Spinal cord (tissue), 10 donors: Measurements from ENCODE around the gene DAGLA. TPM values are rescaled to one million over a fixed set of nuclear protein-coding genes. Genes with fewer than 3 reads are reported as not detected.
A peak's percentile ranks its signal among the peaks of the same experiment; 100 is the strongest.

ENCODE experiments used
- DNase-seq, 6 donors: peaks; one replicate each; pipeline versions ENCODE4 v3.0.0 to v3.0.0-alpha.2; 2013 to 2015; ENCODE audit warnings: low spot score in 6 of 6, low read depth in 4 of 6
- H3K27ac ChIP-seq: one replicate; pipeline ENCODE4 v1.5.1; 2013; ENCODE audit warnings: low read depth, low read length, control low read depth
- H3K27me3 ChIP-seq: one replicate; pipeline ENCODE4 v1.6.1; 2013; ENCODE audit warnings: low read length; ENCODE audit not compliant: control insufficient read depth, insufficient read depth
- H3K36me3 ChIP-seq: one replicate; pipeline ENCODE4 v1.6.1; 2013; ENCODE audit warnings: low read length; ENCODE audit not compliant: control insufficient read depth, insufficient read depth
- H3K4me1 ChIP-seq: one replicate; pipeline ENCODE4 v1.6.1; 2013; ENCODE audit warnings: low read length; ENCODE audit not compliant: control insufficient read depth, insufficient read depth
- H3K4me3 ChIP-seq: one replicate; pipeline ENCODE4 v1.5.1; 2013; ENCODE audit warnings: low read depth, low read length, control low read depth
- H3K9me3 ChIP-seq: one replicate; pipeline ENCODE4 v1.6.1; 2013; ENCODE audit warnings: low read length; ENCODE audit not compliant: control insufficient read depth, insufficient read depth
- WGBS: methylation state at CpG from one replicate; pipeline ENCODE4 v1.1.5; 2013; ENCODE audit warnings: missing lambda C conversion rate; ENCODE audit not compliant: insufficient coverage; 5-methylcytosine and 5-hydroxymethylcytosine counted together
- long read RNA-seq, 4 donors: transcript quantifications; one replicate each; lab custom pipeline, GENCODE V29; 2026
- polyA plus RNA-seq, 2 donors: library from polyadenylated mRNA; unstranded; fragments of 120-200 nt; gene quantifications; one replicate each; pipeline ENCODE4 v1.2.1, GENCODE V29; 2013; ENCODE audit not compliant: insufficient read length in 2 of 2
- total RNA-seq, 2 donors: library from RNA; depleted of rRNA in 1 of 2; stranded (reverse); fragments of 120-200 nt in 1 of 2; fragments of >200 nt in 1 of 2; gene quantifications; one replicate each; pipeline versions ENCODE4 v1.2.3 to v1.2.4, GENCODE V29; 2013 to 2014
- donor health status: healthy.

The DAGLA gene
- total RNA-seq: 1 to 10 TPM; 3.9 to 8.4 TPM
- 10 to 100 TPM; 21.3 to 21.7 TPM for polyA plus RNA-seq
- long read RNA-seq, donor 1, full-length matches to known transcripts: 2 of 37 reads
- long read RNA-seq, donor 1, partial matches to known transcripts: 12 of 37 reads
- long read RNA-seq, donor 1, other reads (novel, unspliced or antisense): 23 of 37 reads
- long read RNA-seq, donor 2, partial matches to known transcripts: 42 of 42 reads
- long read RNA-seq, donor 2, other reads (novel, unspliced or antisense): 0 of 42 reads
- long read RNA-seq, donor 3, full-length matches to known transcripts: 2 of 2 reads
- long read RNA-seq, donor 3, partial matches to known transcripts: 0 of 2 reads
- long read RNA-seq, donor 3, other reads (novel, unspliced or antisense): 0 of 2 reads
- long read RNA-seq, donor 4: 0 reads

GRCh38 chr11:61679893-61680621 is at the start of gene DAGLA:
Gene DAGLA (plus strand): TSS chr11:61680391. CDS start chr11:61720156, 39,765 bp downstream.
- Histone ChIP-seq H3K36me3 (peaks cover 11% of the 10 kb centered on the region), H3K4me3 (peak within 1 kb of the TSS; percentile 33), H3K4me1 (peaks cover 52% of the 10 kb centered on the region), H3K9me3 (no peaks in the 10 kb centered on the region), H3K27me3 (peaks cover 5% of the 10 kb centered on the region), H3K27ac (no peak within 1 kb of the TSS)
- DNase-seq: peak in 5 of 6 donors; percentile 46 to 91 (median 64)
- WGBS: under 1% methylated on average over 81 of the region's 84 CpGs

GRCh38 chr11:61632096-61632495 is 48.1 kb upstream of the DAGLA start:
- H3K4me1 ChIP-seq: peaks cover 27% of the 10 kb centered on the region
- no peaks in the 10 kb centered on the region for H3K9me3 ChIP-seq
- no peaks in the 10 kb centered on the region for H3K27me3 ChIP-seq
- DNase-seq: peak in 1 of 6 donors; percentile 44
- no peaks in the 10 kb centered on the region for H3K36me3 ChIP-seq
- H3K27ac ChIP-seq: no peak overlapping the region
- WGBS: 30% methylated on average over 12 of the region's 12 CpGs
- no peak overlapping the region for H3K4me3 ChIP-seq

- H3K4me1 ChIP-seq: peaks cover 14% of the 10 kb centered on the region
- no CpG with 5 or more reads among the region's 1 CpG for WGBS
These were observed 44.9 kb upstream of the DAGLA start for GRCh38 chr11:61635304-61635703.

GRCh38 chr11:61635787-61636186 is 44.4 kb upstream of the DAGLA start:
- Histone ChIP-seq H3K27me3 (no peaks in the 10 kb centered on the region), H3K4me1 (peaks cover 10% of the 10 kb centered on the region), H3K36me3 (no peaks in the 10 kb centered on the region), H3K4me3 (no peak overlapping the region), H3K9me3 (no peaks in the 10 kb centered on the region), H3K27ac (no peak overlapping the region)
- peak in 1 of 6 donors; percentile 54 for DNase-seq
- WGBS: 89% methylated on average over 5 of the region's 5 CpGs

More at GRCh38 chr11:61635304-61635703, 44.9 kb upstream of the DAGLA start:
- DNase-seq: no peak
- no peaks in the 10 kb centered on the region for H3K36me3 ChIP-seq
- H3K4me3 ChIP-seq: no peak overlapping the region
- H3K27ac ChIP-seq: no peak overlapping the region
- no peaks in the 10 kb centered on the region for H3K9me3 ChIP-seq
- H3K27me3 ChIP-seq: no peaks in the 10 kb centered on the region

- WGBS: 90% methylated on average over 11 of the region's 11 CpGs
- Histone ChIP-seq H3K36me3 (no peaks in the 10 kb centered on the region), H3K4me3 (no peak overlapping the region)
These were observed 43.5 kb upstream of the DAGLA start for GRCh38 chr11:61636676-61637075.

GRCh38 chr11:61637277-61637676 is 42.9 kb upstream of the DAGLA start:
- Histone ChIP-seq H3K4me1 (peaks cover 6% of the 10 kb centered on the region), H3K27me3 (no peaks in the 10 kb centered on the region), H3K4me3 (no peak overlapping the region), H3K36me3 (no peaks in the 10 kb centered on the region), H3K27ac (no peak overlapping the region), H3K9me3 (no peaks in the 10 kb centered on the region)
- DNase-seq: no peak
- WGBS: 72% methylated on average over 7 of the region's 9 CpGs

More at GRCh38 chr11:61636676-61637075, 43.5 kb upstream of the DAGLA start:
- H3K9me3 ChIP-seq: no peaks in the 10 kb centered on the region
- no peaks in the 10 kb centered on the region for H3K27me3 ChIP-seq
- no peak overlapping the region for H3K27ac ChIP-seq
- no peak for DNase-seq
- H3K4me1 ChIP-seq: peaks cover 10% of the 10 kb centered on the region

GRCh38 chr11:61639816-61640443 is 40.3 kb upstream of the DAGLA start:
- Histone ChIP-seq H3K4me3 (no peak overlapping the region), H3K27ac (no peak overlapping the region), H3K4me1 (peaks cover 3% of the 10 kb centered on the region), H3K36me3 (no peaks in the 10 kb centered on the region), H3K27me3 (no peaks in the 10 kb centered on the region), H3K9me3 (no peaks in the 10 kb centered on the region)
- no peak for DNase-seq
- 80% methylated on average over 7 of the region's 7 CpGs for WGBS

GRCh38 chr11:61642162-61642561 is 38.0 kb upstream of the DAGLA start:
- Histone ChIP-seq H3K27me3 (no peaks in the 10 kb centered on the region), H3K4me3 (no peak overlapping the region), H3K9me3 (no peaks in the 10 kb centered on the region), H3K27ac (no peak overlapping the region), H3K4me1 (peaks cover 3% of the 10 kb centered on the region), H3K36me3 (no peaks in the 10 kb centered on the region)
- no peak for DNase-seq
- no CpG with 5 or more reads among the region's 8 CpGs for WGBS

GRCh38 chr11:61645179-61645868 is 34.9 kb upstream of the DAGLA start:
- 78% methylated on average over 9 of the region's 9 CpGs for WGBS
- no peak overlapping the region for H3K27ac ChIP-seq

More at GRCh38 chr11:61645179-61645868, 34.9 kb upstream of the DAGLA start:
- no peaks in the 10 kb centered on the region for H3K9me3 ChIP-seq
- no peaks in the 10 kb centered on the region for H3K27me3 ChIP-seq
- H3K4me3 ChIP-seq: no peak overlapping the region
- no peaks in the 10 kb centered on the region for H3K36me3 ChIP-seq
- no peak for DNase-seq
- H3K4me1 ChIP-seq: no peaks in the 10 kb centered on the region
